ENCODE results near the gene ALKBH5. TPM values are rescaled to one million over a fixed set of nuclear protein-coding genes. Genes with fewer than 3 reads are reported as not detected.

The ALKBH5 gene
- total RNA-seq, 4 donors from 2014 or later, result 56.0 to 87.2 (median 76.4) TPM

- intact Hi-C loops (cut with DNase I; ENCODE audit: low total_unique reads), result no loop called here
- 40 to 48% methylated on average over 4 of the region's 4 CpGs for WGBS, 2 donors
- DNase-seq (ENCODE audit: low spot score in 2 of 2), result no peak
- TF ChIP-seq POLR2A (IDR thresholded peaks at IDR 0.05), result no peak
- TF ChIP-seq CTCF (IDR thresholded peaks at IDR 0.05), result no peak
- H3K4me3 ChIP-seq (ENCODE audit: low read depth, poor library complexity, severe bottlenecking), result no peak overlapping the region
Measured at GRCh38 chr17:18218756-18219415, 35.3 kb downstream of the ALKBH5 start.

GRCh38 chr17:18224053-18224386 is 40.4 kb downstream of the ALKBH5 start:
- no peak for TF ChIP-seq CTCF (IDR thresholded peaks at IDR 0.05)
- no peak overlapping the region for H3K4me3 ChIP-seq (ENCODE audit: low read depth, poor library complexity, severe bottlenecking)
- WGBS, 2 donors, result 80 to 86% methylated on average over 4 of the region's 4 CpGs
- intact Hi-C loops (cut with DNase I; ENCODE audit: low total_unique reads), result no loop called here
- DNase-seq (ENCODE audit: low spot score in 2 of 2), result no peak

GRCh38 chr17:18224387-18225120 is 40.9 kb downstream of the ALKBH5 start:
- no peak for DNase-seq (ENCODE audit: low spot score in 2 of 2)
- intact Hi-C loops (cut with DNase I; ENCODE audit: low total_unique reads), result no loop called here
- no peak for TF ChIP-seq CTCF (IDR thresholded peaks at IDR 0.05)
- TF ChIP-seq POLR2A (IDR thresholded peaks at IDR 0.05), result no peak
- H3K4me3 ChIP-seq (ENCODE audit: low read depth, poor library complexity, severe bottlenecking), result no peak overlapping the region
- 47 to 51% methylated on average over 23 of the region's 23 CpGs for WGBS, 2 donors

GRCh38 chr17:18225121-18225641 is 41.6 kb downstream of the ALKBH5 start, which contains the start of gene LLGL1:
LLGL1 (plus strand) TSS chr17:18225635; CDS start chr17:18225683, 48 bp downstream.
- TF ChIP-seq CTCF (IDR thresholded peaks at IDR 0.05) (no peak), POLR2A (IDR thresholded peaks at IDR 0.05) (no peak)
- WGBS, 2 donors, result 0 to 3% methylated on average over 5 to 9 of the region's 60 CpGs
- intact Hi-C loops (cut with DNase I; ENCODE audit: low total_unique reads), result no loop called here

GRCh38 chr17:18225642-18226283 is 42.1 kb downstream of the ALKBH5 start:
- intact Hi-C loops (cut with DNase I; ENCODE audit: low total_unique reads), result no loop called here
- TF ChIP-seq CTCF (IDR thresholded peaks at IDR 0.05) (no peak), POLR2A (IDR thresholded peaks at IDR 0.05) (no peak)
- DNase-seq (ENCODE audit: low spot score in 2 of 2), result no peak
- peak overlapping the region; percentile 33 for H3K4me3 ChIP-seq (ENCODE audit: low read depth, poor library complexity, severe bottlenecking)
- 0% methylated on average over 8 to 12 of the region's 57 CpGs for WGBS, 2 donors

More at GRCh38 chr17:18225121-18225641, 41.6 kb downstream of the ALKBH5 start, which contains the start of gene LLGL1:
- peak within 1 kb of the TSS; percentile 33 for H3K4me3 ChIP-seq (ENCODE audit: low read depth, poor library complexity, severe bottlenecking)
- DNase-seq (ENCODE audit: low spot score in 2 of 2), result peak; percentile 93 to 99
